Stimulated activated CD8-positive, alpha-beta memory T cell treated with anti-CD3 and anti-CD28 coated beads, Interleukin-15, amount 100 ng/mL, for 24 hours (primary cell): ENCODE measurements around the gene SORL1.
"Not testable (repeated sequence)": the region's sequence is repeated elsewhere in the genome, so short reads cannot be mapped to it uniquely, and the experiment has no call there.

Experiments
- DNase-seq: peaks from one replicate; pipeline ENCODE4 v3.0.0-alpha.2; 2020; ENCODE audit warnings: low read depth

The SORL1 gene

DNA sequence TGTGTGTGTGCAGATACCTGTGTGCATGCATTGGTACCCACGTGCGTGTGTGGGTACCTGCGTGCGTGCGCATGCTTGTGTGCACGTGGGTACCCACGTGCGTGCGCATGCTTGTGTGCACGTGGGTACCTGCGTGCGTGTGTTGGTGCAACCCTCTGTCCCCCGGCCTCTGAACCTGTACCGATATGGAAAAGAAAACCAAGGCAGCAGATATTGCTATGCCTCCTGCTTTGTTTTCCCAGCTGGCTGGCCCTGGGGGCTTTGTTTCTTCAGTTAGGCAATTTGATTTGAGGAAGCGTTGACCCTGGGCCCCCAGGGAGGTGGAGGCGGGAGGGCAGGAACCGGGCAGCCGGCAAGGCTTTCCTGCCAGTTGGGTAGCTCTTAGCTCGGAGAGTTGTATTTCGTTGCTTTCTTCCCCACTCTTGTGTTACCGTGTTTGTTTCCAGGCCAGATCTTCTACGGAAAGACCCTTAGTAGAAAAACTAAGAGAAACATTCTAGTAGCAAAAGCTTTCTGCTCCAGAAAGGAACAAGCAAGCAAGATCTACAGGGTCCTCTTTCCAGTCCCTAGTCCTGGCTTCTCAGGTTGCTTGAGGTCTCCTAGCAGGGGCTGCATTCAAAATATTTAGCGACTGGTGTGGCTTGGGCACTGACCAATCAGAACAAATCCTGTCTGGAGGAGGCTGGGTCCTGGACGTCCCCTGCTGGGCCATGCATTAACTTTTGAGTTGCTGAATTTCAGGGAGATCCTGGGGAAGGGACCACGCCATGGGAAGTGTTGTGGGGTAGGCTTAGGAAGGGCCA is 27.0 kb downstream of the SORL1 start:
- no peak for DNase-seq

DNA sequence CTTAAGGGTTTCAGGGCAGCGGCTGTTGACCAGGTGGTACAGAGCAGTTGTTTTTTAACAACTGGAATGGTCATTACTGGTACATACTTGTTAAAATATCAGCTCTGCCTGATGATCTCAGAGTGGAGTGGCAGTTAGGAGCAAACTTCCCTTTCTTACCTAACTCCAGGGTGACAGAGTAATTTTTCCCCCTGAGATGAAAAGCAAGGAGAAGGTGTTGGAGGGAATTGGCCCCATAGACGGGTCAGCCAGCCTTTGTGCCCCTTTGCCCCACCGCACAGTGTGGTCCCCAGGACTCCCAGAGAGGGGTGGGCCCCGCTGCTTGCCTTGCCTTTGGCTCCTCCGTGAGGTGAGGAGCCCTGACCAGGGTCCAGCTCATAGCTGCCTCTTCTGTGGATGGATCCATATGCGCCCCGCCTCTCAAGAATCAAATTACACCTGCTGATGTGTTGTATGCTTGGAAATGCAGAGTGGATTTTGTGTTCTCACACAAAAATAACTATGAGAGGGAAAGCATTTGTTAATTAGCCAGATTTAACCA is 27.7 kb downstream of the SORL1 start:
- DNase-seq: no peak

- not testable (repeated sequence) for DNase-seq
Observed at GRCh38 chr11:121481484-121482230, 29.5 kb downstream of the SORL1 start.

- no peak for DNase-seq
Observed at GRCh38 chr11:121482231-121483129, 30.4 kb downstream of the SORL1 start.

GRCh38 chr11:121483805-121484480 is 31.8 kb downstream of the SORL1 start:
- no peak for DNase-seq

DNA sequence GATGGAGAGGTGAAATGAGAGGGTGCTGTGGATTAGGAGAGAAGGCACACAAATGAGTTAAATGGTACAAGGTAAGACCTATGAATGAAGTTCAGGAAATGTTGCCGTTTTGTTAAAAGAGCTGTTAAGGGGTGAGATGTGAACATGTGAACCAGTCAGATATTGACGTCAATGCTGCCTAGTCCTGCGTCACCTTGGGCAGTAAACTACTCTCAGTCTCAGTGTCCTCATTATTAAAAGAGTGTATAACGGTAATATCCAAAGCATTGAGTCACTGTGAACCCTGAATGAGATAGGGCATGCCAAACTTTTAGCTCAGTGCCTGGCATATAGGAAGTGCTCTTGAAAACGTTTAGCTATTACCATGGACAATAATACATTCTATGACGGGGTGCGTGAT is 33.1 kb downstream of the SORL1 start:
- DNase-seq: no peak

- no peak for DNase-seq
Observed at GRCh38 chr11:121486054-121486453, 33.9 kb downstream of the SORL1 start.

DNA sequence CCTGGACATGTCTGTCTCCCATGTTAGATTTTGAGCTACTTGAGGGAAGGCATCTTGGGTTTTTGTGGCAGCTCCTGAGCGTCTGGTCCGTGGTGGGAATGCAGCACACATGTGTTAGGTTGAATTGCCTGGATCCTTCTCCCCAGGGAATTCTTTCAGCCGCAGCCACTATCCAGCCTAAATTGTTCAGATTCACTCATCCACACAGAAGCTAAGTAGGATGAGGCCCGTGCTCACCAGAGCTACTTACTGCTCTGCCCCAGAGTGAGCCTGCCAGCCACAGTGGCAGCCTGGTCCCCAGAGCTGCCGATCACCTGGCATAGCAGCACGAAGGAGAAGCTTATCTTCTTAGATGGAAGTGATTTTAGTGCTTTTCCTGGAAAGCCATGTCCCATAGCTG is 35.1 kb downstream of the SORL1 start:
- no peak for DNase-seq

DNA sequence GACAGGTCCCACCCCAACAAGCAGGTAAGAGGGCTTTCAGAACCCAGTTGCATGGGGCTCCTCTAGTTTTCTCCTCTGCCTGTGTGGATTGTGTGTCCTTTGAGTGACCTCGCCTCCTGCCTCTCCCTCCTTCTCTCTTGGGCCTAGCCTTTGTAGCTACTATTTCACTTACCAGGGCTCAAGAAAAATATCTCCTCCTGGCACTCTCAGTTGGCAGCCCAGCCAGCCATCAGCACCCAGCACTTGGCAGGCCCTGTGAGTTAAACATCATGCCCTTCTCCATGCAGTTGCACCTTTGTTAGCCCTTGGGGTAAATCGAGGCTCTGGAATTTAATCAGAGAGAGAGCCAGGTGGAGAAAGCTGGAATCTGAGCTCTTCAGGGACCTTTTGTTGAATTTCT is 36.1 kb downstream of the SORL1 start:
- DNase-seq: no peak

- no peak for DNase-seq
Observed at GRCh38 chr11:121488641-121489040, 36.5 kb downstream of the SORL1 start.

DNA sequence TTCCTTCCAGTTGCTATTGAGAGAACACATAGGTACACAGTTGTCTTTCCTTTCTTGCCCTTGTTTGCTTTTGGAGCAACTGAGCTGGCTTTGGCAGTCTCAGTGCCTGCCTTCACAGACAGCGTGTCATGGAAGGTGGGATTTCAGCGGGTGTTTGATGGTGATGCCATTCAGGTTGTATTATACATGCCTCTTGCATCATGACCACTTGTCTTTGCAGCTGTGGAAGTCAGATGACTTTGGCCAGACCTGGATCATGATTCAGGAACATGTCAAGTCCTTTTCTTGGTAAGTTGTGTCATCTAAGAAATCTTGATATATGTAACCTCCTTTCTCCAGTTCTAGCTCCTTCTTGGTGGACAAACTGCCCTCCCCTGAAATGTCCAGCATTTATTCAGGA is 37.7 kb downstream of the SORL1 start:
- no peak for DNase-seq

- DNase-seq: no peak
Observed at GRCh38 chr11:121494355-121495099, 42.4 kb downstream of the SORL1 start.

DNA sequence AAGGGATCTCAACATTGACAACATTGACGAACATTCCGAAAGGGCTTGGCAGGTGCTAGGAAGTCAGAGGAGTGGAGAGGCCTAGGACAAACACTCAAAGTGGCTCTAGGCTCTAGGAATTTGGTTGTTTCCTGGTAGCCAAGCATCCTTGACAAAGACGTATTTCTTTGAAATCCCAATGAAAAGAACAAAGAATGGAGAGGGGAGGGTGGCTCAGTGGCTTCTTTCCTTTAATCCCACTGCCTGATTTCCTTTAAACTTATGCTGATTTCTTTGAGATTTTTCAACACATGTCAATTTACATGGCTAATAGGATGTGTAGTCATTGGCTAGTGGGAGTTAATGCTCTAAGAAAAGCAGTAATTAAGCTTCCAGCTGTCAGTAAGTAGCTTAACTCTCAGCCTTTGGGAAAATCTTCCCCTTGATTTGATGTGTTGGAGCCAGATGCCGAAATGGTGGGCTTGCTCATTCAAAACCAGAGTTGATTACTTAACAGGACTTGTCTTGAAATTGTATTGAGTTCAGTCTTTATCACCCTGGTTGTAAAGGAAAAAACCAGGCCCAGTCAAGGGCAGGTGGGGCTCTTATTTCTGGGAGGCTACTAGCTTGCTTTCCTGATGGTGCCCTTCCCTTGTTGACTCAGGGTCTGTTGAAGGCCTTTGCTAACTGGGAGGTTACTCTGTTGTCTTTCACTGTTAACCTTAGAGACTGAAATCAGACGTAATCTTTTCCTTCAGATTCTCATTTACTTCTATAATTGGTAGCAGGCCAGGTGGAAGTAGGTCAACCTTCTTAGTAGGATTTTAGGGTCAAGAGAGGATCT is 45.3 kb downstream of the SORL1 start:
- DNase-seq: no peak

GRCh38 chr11:121499405-121499804 is 47.3 kb downstream of the SORL1 start:
- DNase-seq: no peak

- DNase-seq: no peak
Observed at GRCh38 chr11:121500275-121500674, 48.2 kb downstream of the SORL1 start.

DNA sequence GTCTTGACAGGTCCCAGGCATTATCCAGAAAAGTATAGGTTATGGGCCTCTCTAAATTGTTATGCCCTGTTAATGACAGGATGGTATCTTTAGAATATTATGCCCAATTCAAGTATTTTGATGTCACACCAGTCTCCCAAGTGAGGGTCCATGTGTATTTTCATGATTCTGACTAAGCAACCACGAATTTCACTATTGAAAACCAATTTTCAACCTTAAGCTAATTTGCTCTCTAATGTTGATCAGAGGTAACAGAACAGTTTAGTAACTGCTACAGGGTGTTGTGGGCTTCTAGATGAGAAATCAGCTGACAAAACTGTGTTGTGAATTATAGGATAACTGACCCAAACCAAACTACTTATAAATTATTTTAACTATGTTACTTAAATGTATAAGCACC is 48.6 kb downstream of the SORL1 start:
- no peak for DNase-seq

- no peak for DNase-seq
Observed at GRCh38 chr11:121503051-121503450, 50.9 kb downstream of the SORL1 start.

- not testable (repeated sequence) for DNase-seq
Observed at GRCh38 chr11:121506237-121506636, 54.1 kb downstream of the SORL1 start.

GRCh38 chr11:121508449-121508848 is 56.3 kb downstream of the SORL1 start:
- DNase-seq: no peak

DNA sequence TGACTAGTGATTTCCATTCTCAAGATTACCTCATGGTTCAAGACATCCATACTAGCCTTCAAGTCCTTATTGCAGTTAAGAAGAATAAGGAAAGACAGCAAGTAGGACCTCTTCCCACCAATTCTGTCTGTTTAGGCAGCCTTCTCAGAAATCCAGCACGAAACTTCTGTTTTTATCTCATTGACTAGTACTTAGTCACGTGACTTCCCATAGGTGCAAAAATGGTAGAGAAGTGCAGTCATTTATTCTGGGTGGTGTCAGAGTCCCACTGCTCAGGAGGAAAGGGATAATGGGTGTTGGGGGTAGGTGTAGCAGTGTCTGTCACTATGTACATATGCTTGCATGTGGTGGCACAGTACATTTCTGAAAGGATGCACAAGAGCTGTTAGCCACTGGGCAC is 58.3 kb downstream of the SORL1 start:
- no peak for DNase-seq
